Measurements from ENCODE around the gene RNASEL. TPM values are rescaled to one million over a fixed set of nuclear protein-coding genes. Genes with fewer than 3 reads are reported as not detected.
A peak's percentile ranks its signal among the peaks of the same experiment; 100 is the strongest.

RNASEL gene
- total RNA-seq, 2 experiments from 2014 or later, result 3.7 TPM

- Mint-ChIP-seq H3K9me3 (no peaks in the 10 kb centered on the region), H3K27ac (no peak overlapping the region), H3K36me3 (ENCODE audit: low read depth) (no peaks in the 10 kb centered on the region), H3K27me3 (peaks cover 1% of the 10 kb centered on the region), H3K4me3 (peak overlapping the region; percentile 5), H3K4me1 (ENCODE audit: low read depth) (peaks cover 26% of the 10 kb centered on the region)
- ChIA-PET CTCF (interaction anchor here (0.9 to 27.6 kb wide), 15 partner anchors 11 to 189 kb away, joined by 3 to 1003 read pairs (median 4); partner anchors contain the start of genes NPL and RNASEL), POLR2A (interaction anchor here (0.7 to 4.1 kb wide), 8 partner anchors 10 to 240 kb away, joined by 3 to 23 read pairs (median 5); partner anchors contain the start of gene RNASEL)
- intact Hi-C loops (cut with micrococcal nuclease), result loop anchor here (5.0 kb wide), 1 partner anchor 112 kb away; no protein-coding TSS in a partner anchor
- TF ChIP-seq CTCF (IDR thresholded peaks at IDR 0.05), result no peak
- ATAC-seq, result no peak
- no peak for DNase-seq
Measured at GRCh38 chr1:182600036-182600713, 11.1 kb upstream of the RNASEL start.

DNA sequence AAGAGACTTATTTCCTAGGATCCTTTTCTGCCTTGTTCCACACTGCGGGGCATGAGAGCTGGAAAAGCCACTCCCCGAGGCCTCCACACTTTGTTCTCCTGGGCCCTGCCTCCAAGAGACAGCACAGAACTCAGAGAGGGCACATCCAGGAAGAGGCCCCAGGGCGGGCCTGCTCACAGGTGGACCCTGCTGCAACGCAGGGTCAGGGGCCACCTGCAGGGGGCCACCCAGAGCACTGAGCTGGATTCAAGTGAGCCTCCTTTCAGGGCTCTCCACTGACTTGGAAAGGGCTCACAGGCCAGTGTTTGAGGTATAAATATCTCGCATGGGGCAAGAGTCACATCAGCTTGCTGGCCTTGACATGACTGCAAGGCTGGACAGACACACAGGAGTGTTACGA, 10.3 kb upstream of the RNASEL start:
- intact Hi-C loops (cut with micrococcal nuclease), result loop anchor here (10.0 kb wide), 1 partner anchor 155 kb away; no protein-coding TSS in a partner anchor
- Mint-ChIP-seq H3K4me3 (no peak overlapping the region), H3K27ac (no peak overlapping the region), H3K27me3 (peaks cover under 1% of the 10 kb centered on the region), H3K9me3 (no peaks in the 10 kb centered on the region), H3K4me1 (ENCODE audit: low read depth) (peaks cover 19% of the 10 kb centered on the region), H3K36me3 (ENCODE audit: low read depth) (no peaks in the 10 kb centered on the region)
- peak; percentile 57 for TF ChIP-seq CTCF (IDR thresholded peaks at IDR 0.05)
- ChIA-PET POLR2A (interaction anchor here (0.7 to 2.1 kb wide), 8 partner anchors 10 to 189 kb away, joined by 3 to 10 read pairs (median 5); partner anchors contain the start of gene RNASEL), CTCF (interaction anchor here (1.0 to 27.6 kb wide), 8 partner anchors 11 to 190 kb away, joined by 3 to 1003 read pairs (median 9); partner anchors contain the start of genes NPL and RNASEL)
- peak; percentile 55 for DNase-seq
- peak; percentile 17 for ATAC-seq

DNA sequence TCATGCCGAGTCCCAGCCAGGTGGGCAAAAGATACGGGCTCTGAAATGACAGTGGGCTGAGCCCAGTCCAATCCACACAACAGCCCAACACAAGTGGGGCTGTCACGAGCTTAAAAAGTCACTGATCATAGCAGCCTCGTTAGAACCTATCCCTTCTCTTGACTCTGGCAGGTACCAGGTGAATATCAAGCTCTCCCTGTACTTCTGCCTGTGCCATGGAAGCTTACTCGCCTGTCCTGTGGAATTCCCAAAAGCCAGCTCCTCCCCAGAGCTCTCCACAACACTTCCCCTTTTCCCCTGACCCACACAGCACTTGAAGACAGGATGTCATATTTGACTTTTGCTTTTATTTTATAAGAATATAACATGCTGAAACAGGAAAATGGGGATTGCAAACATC, 9.2 kb upstream of the RNASEL start:
- ChIA-PET CTCF (interaction anchor here (0.8 to 27.6 kb wide), 12 partner anchors 9 to 191 kb away, joined by 3 to 1003 read pairs (median 4); partner anchors contain the start of genes NPL and RNASEL), POLR2A (interaction anchor here (0.7 to 2.1 kb wide), 8 partner anchors 9 to 190 kb away, joined by 3 to 10 read pairs (median 4); partner anchors contain the start of gene RNASEL)
- ATAC-seq, result no peak
- H3K9me3 Mint-ChIP-seq, result no peaks in the 10 kb centered on the region
- no peak overlapping the region for H3K4me3 Mint-ChIP-seq
- DNase-seq, result no peak
- no peaks in the 10 kb centered on the region for H3K27me3 Mint-ChIP-seq
- no peak overlapping the region for H3K27ac Mint-ChIP-seq
- peaks cover 19% of the 10 kb centered on the region for H3K4me1 Mint-ChIP-seq (ENCODE audit: low read depth)
- H3K36me3 Mint-ChIP-seq (ENCODE audit: low read depth), result no peaks in the 10 kb centered on the region
- intact Hi-C loops (cut with micrococcal nuclease), result loop anchor here (10.0 kb wide), 1 partner anchor 153 kb away; no protein-coding TSS in a partner anchor
- no peak for TF ChIP-seq CTCF (IDR thresholded peaks at IDR 0.05)

- TF ChIP-seq CTCF (IDR thresholded peaks at IDR 0.05), result no peak
- Mint-ChIP-seq H3K4me3 (no peak overlapping the region), H3K27me3 (no peaks in the 10 kb centered on the region), H3K4me1 (ENCODE audit: low read depth) (peaks cover 16% of the 10 kb centered on the region), H3K9me3 (no peaks in the 10 kb centered on the region), H3K27ac (no peak overlapping the region), H3K36me3 (ENCODE audit: low read depth) (no peaks in the 10 kb centered on the region)
- ATAC-seq, result no peak
- POLR2A ChIA-PET, result interaction anchor here (1.4 kb wide), 1 partner anchor 185 kb away, joined by 4 read pairs; no protein-coding TSS in a partner anchor
- intact Hi-C loops (cut with micrococcal nuclease), result loop anchor here (10.0 kb wide), 1 partner anchor 152 kb away; no protein-coding TSS in a partner anchor
- CTCF ChIA-PET, result interaction anchor here (0.6 to 27.6 kb wide), 9 partner anchors 11 to 192 kb away, joined by 3 to 1003 read pairs (median 12); partner anchors contain the start of gene NPL
- no peak for DNase-seq
Measured at GRCh38 chr1:182596934-182597333, 7.9 kb upstream of the RNASEL start.
